HG02970 (cell line): ENCODE measurements around the gene FCGR3B.
"Not testable (repeated sequence)": the region's sequence is repeated elsewhere in the genome, so short reads cannot be mapped to it uniquely, and the experiment has no call there.

Source experiments
- ATAC-seq: cut with Tn5 transposase; IDR thresholded peaks from one replicate; pipeline ENCODE4 v1.9.1; 2021; ENCODE audit warnings: mild to moderate bottlenecking, moderate library complexity, moderate number of reproducible peaks; ENCODE audit not compliant: unreplicated experiment, low FRiP score

Gene FCGR3B

DNA sequence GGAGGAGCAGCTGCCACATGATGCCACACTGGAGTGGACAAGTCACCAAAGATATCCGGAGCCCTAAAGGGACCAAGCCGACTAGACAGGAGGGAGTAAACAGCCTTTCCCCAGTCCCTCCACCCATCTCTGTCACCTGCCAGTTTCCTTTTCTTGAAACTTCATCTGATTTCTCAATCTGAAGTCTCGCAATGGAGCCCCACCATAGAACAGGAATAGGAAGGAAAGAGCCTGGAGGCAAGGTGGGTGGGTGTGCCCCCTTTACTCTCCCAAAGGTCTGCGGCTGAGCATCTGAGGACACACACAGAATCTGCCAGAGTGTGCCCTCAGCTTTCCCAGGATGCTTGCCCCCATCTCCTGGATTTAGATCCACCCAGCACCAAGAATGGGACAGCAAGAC lies at the start of gene FCGR3B:
Gene FCGR3B (minus strand): TSS at position 101 of the 400 bp plus-strand sequence. CDS start 82 bp downstream, at position 19.
- no peak for ATAC-seq

DNA sequence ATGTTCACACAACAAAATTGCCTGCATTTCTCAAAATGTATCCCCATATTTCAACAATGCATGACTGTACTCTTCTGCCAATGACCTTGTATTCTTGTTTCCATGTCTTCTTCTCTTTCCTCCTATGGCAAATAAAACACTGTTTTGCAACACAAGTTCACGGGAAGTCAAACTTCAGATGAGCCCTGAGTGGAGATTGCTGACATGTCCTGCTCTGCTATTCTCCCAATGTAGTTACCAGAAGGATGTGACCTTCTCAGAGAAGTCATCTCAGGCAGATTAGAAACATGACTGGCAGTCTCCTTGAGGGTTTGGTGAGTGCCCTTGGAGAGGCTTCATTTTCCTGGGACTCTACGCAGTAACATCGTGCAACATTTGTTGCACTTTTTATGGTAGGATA lies 47.5 kb upstream of the FCGR3B start:
- no peak for ATAC-seq

GRCh38 chr1:161676958-161677689 lies 46.1 kb upstream of the FCGR3B start:
- ATAC-seq, result no peak

- no peak for ATAC-seq
Observed at GRCh38 chr1:161676441-161676840, 45.5 kb upstream of the FCGR3B start.

DNA sequence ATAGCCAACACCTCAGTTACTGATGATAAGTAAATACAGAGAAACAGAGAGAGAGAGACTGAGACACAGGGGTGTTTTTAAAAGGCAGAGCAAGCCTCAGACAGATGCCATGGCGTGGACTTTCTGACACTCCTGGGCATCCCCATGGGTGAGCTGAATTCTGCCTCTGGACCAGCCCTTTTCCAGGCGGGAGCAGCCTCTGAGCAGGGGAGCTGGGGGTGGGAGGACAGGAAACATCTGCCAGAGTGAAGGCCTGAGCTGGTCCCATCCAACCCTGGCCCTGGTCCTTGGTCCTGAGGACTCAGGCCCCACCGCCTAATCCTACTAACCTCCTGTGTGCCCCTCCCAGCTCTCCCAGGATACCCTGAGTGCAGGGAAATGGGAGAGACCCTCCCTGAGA lies 43.9 kb upstream of the FCGR3B start:
- ATAC-seq, result not testable (repeated sequence)

DNA sequence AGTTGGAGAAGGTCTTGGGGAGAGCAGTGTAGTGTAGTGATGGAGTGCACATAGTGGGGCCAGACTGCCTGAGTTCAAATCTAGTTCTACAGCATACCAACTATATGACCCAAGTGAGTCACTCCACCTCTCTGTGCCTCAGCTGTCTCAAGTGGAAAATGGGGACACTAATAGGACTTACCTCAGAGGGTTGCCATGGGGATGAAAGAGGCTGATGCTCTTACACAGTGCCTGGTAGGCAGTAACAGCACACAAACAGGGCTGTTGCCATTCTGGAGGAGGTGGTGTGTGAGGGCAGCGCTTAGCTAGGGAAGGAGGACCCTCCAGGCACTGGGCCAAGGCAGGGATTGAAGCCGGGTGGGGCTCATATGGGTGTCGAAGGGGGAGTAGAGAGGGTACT lies 43.5 kb upstream of the FCGR3B start:
- ATAC-seq, result not testable (repeated sequence)

- not testable (repeated sequence) for ATAC-seq
Observed at GRCh38 chr1:161673437-161673836, 42.5 kb upstream of the FCGR3B start.

DNA sequence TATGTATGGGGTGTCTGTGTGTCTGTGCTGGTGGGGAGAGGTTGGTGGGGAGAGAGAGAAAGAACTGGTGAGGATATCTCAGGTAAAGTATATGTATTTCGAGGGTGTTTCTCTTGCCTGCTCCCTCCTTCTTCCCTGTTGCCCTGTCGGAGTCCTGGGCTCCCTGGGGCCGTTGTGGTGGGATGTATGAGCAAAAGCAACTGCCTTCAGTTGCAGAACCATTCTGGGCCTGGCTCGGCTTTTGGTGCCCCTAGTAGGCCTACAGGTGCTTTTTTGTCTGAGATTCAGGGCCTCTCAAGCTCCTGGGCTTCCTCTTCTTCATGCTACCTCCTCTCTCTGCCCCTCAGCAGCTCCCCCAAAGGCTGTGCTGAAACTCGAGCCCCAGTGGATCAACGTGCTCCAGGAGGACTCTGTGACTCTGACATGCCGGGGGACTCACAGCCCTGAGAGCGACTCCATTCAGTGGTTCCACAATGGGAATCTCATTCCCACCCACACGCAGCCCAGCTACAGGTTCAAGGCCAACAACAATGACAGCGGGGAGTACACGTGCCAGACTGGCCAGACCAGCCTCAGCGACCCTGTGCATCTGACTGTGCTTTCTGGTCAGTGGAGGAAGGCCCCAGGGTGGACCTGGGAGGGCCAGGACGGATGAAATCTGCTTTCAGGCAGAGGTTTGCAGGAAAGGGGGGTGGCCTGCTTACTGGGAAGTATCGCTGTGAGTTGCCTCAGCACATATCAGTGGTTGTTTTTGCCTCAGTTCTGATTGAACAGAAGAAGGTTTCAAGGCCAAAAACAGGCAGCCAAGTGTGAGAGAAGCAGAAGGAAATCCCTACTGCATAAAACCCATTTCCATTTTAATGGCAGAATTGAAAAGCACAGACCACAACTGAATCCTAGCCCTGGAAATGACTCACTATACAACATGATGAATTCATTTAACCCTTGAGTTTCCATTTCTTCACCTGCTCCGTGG lies 40.4 kb upstream of the FCGR3B start:
- ATAC-seq, result not testable (repeated sequence)

DNA sequence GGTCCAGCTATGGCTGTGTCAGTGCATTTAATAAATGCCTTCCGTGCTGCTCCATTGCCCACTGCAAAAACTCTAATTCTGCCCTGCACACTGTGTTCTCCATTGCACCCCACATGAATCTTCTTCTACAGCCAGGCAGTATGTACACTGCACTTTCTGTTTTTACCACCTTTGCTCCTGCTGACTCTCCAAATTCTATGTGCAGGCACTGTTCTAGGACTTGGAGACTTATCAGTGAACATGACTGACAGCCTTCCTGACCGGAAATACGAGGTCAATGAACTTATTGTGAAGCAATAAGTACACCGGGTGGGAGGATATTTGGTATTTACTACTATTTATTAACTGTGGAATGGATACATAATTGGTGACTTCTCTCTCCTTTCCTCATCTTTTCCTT lies 33.7 kb upstream of the FCGR3B start:
- ATAC-seq, result not testable (repeated sequence)

DNA sequence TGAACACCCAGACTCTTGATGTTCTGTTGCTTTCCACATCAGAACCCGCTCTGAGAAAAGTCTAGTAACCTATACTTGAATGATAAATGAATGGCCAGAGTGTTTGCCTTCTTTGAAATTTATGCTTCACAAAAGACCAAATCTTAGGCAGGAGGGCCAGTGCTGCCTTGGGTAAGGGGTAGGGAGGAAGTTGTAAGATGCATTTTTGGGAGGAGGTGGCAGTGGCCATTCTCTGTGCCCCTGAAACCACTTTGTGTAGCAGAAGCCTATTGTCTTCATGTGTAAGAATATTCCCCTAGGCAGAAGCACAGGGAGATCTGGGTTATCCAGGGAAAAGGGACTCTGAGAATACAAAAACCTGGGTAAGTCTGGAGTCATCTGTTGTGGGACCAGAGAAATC lies 32.6 kb upstream of the FCGR3B start:
- not testable (repeated sequence) for ATAC-seq

- ATAC-seq, result not testable (repeated sequence)
Observed at GRCh38 chr1:161662684-161663339, 31.8 kb upstream of the FCGR3B start, which contains the start of gene FCGR2B. FCGR2B (plus strand) TSS chr1:161663143; CDS start chr1:161663242, 99 bp downstream.

GRCh38 chr1:161661660-161662311 lies 30.8 kb upstream of the FCGR3B start:
- ATAC-seq, result not testable (repeated sequence)

GRCh38 chr1:161658524-161658923 lies 27.5 kb upstream of the FCGR3B start:
- ATAC-seq, result not testable (repeated sequence)

GRCh38 chr1:161653971-161654370 lies 23.0 kb upstream of the FCGR3B start:
- not testable (repeated sequence) for ATAC-seq

DNA sequence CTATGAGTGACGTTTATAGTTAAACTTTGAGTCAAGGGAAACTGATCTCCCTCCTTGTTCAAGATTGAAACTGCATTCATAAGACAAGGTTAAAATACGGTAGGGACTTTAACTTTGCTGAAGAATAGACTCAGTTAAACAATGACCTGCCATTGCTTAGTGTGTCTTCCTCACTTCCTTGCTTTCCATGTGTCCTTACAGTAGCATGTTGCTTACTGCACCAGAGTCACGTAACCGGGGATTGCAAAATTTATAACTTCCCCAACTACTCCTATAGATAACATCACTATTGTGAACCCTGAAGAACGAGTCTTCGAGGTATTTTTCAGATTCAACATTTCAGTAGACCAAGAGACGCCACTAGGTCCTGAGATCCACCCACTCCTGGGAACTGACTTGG lies 22.6 kb upstream of the FCGR3B start:
- ATAC-seq, result not testable (repeated sequence)

DNA sequence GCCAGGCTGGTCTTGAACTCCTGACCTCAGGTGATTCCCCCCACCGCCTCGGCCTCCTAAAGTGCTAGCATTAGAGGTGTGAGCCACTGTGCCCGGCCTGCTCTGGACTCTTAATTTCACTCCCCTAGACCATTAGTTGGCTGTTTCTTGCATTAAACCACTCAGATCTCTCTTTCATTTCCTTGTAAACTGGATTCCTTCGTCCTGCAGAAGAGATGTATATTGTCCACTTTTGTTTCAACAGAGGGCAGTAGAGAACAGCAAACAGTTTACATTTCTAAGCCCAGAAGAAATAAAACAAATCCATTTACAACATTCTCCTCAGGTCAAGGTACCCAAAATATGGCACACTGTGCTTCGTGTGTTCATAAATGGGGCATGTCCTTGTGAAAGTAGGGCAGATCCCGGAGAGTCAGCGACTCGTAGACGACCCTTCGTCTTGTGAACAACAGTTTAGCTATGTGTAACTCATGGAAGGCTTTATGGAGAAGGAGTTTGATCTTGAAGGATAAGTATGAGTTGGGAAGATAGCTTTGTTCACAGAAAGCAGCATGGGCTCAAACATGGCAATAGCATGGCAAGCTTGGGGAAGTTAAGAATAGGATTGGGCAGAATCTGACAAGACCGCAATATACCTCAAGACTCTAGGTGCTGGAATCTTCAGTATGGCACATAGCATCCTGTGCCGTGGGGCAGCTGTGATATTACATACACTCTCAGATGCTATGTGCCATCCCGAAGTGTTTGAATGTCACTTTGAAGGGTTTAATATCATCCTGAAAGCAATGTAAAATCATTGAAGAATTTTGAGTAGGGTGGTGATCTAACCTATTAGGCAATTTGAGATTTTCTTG lies 16.8 kb upstream of the FCGR3B start:
- not testable (repeated sequence) for ATAC-seq

DNA sequence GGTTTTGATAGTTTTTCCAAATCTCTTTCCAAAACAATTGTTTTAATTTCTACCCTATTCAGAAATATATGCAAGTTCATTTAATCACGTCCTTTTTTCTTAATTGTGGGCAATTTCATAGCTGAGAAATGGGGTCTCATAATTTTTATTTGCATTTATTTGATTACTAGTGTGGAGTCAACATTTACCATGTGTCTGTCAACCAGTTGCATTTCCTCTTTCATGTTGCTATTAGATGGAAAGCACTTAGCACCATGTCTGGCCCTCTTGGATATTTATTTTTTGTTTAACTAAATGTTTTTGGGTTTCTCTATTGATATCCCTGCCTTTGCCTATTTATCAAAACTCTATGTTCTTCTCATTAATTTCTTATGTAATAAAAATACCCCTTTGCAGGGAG lies 13.9 kb upstream of the FCGR3B start:
- not testable (repeated sequence) for ATAC-seq

GRCh38 chr1:161643481-161644208 lies 12.7 kb upstream of the FCGR3B start:
- not testable (repeated sequence) for ATAC-seq
